ENCODE data around the gene FANCC.
"Not testable (repeated sequence)": the region's sequence is repeated elsewhere in the genome, so short reads cannot be mapped to it uniquely, and the experiment has no call there.

FANCC gene

DNA sequence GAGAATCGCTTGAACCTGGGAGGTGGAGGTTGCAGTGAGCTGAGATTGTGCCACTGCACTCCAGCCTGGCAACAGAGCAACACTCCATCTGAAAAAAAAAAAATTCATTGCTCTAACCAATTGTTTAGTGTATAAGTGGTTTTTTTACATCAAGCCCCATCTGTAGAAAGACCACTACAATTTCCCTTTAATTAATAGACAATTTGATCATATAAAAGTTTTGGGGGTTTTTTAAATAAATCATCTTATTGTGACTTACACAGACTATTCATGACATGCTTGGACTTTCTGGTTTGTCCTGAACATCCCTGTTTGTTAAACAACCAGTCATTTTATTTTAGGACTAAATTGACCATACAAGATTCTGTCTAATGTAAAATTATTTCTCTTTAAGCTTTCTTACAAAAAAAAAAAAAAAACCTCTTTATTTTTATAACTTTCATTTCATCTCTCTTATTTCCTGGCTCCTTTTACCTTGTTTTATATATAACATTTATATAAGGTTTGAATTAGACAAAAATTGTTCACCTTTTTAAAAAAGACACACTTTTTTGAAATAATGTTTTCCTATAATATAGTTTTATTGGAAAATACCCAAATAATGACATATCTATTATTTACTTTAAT, 9.8 kb upstream of the FANCC start:
- FAIRE-seq: peak; percentile 72

- FAIRE-seq: no peak
Measured at GRCh38 chr9:95325221-95325620, 7.7 kb upstream of the FANCC start.

GRCh38 chr9:95317893-95318211, 343 bp upstream of the FANCC start:
- no peak for FAIRE-seq

- peak; percentile 3 for FAIRE-seq
Measured at GRCh38 chr9:95316794-95317118, 753 bp downstream of the FANCC start.

- FAIRE-seq: no peak
Measured at GRCh38 chr9:95316274-95316673, 1.2 kb downstream of the FANCC start.

DNA sequence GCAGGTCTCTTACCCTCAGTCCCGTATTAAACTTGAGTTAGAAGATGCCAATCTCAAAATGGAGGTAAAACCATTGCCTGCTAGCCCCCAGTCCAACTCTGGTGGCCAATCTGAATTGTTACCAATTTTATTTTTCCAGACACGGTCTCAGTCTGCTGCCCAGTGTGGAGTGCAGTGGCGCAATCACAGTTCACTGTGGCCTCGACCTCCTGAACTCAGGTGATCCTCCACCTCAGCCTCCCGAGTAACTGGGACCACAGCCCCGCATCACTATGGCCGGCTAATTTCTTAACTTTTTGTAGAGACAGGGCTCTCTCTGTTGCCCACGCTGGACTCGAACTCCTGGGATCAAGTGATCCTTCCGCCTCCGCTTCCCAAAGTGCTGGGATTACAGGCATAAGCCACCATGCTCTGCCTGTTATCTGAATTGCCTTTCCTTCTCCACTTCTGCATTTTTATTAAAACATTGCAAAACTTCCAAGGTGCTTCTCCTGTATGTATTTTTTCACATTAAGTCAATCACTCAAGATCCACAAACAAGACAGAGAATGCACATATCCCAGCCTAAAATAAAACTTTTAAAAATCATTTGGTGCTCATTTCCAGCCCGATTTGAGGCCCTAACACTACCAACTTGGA, 2.3 kb downstream of the FANCC start:
- FAIRE-seq: no peak

GRCh38 chr9:95313010-95313498, 4.5 kb downstream of the FANCC start:
- peak; percentile 6 for FAIRE-seq

GRCh38 chr9:95311961-95312360, 5.5 kb downstream of the FANCC start:
- FAIRE-seq: no peak

DNA sequence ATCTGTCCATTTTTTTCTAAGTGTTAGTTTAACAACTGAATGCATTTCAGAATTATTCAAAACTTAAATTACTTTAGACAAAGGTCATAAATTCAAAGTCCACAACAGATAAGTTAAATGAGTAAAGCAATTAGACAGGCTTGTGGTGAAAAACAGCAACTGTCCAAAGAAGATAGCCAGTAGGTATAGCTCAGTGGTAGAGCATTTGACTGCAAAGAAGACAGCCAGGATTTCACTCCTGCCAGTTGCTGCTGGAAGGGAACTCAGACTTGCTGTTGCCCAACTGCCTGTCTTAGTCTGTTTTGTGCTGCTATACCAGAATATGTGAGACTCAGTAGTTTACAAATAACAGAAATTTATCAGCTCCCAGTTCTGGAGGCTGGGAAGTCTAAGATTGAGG, 10.0 kb downstream of the FANCC start:
- FAIRE-seq: no peak

- no peak for FAIRE-seq
Measured at GRCh38 chr9:95306819-95307218, 10.7 kb downstream of the FANCC start.

- no peak for FAIRE-seq
Measured at GRCh38 chr9:95305770-95306492, 11.6 kb downstream of the FANCC start.

DNA sequence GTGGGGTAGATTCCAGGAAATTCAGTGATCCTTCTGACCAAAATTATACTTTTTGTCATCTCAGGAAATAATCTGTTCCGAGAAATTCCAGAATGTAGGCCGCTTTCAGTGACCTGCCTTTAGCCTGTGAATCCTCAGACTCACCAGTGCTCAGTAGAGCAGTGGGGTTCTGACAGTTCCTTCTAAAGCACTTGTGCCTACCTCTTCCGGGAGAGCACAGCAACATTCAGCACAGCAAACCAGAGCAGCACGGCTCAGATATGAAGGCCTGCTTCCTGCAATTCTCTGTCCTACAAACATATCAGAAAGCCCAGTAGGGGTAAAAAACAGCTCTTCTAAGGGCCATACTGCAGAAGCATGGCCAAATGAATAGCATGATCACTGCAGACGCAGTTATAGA, 15.0 kb downstream of the FANCC start:
- FAIRE-seq: no peak

DNA sequence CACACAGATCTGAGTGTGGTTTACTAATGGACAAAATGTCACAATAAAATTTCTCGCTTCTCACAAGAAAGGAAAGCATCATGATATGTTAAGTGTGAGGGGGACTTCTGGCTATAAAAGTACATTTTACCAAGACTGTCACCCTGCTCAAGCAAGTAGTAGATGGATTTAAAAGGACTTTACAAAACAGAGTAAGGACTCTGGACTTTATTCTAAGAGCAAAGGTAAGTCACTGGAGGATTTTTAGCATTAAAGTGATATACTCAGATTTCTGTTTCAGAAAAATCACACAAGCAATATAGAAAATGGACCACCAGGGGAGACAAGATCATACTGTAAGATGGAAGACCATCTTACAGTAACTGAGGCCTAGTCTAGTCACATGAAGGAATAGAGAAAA, 19.7 kb downstream of the FANCC start:
- FAIRE-seq: no peak

GRCh38 chr9:95297316-95297715, 20.2 kb downstream of the FANCC start:
- FAIRE-seq: no peak

- no peak for FAIRE-seq
Measured at GRCh38 chr9:95296761-95297160, 20.7 kb downstream of the FANCC start.

- not testable (repeated sequence) for FAIRE-seq
Measured at GRCh38 chr9:95293296-95293695, 24.2 kb downstream of the FANCC start.

DNA sequence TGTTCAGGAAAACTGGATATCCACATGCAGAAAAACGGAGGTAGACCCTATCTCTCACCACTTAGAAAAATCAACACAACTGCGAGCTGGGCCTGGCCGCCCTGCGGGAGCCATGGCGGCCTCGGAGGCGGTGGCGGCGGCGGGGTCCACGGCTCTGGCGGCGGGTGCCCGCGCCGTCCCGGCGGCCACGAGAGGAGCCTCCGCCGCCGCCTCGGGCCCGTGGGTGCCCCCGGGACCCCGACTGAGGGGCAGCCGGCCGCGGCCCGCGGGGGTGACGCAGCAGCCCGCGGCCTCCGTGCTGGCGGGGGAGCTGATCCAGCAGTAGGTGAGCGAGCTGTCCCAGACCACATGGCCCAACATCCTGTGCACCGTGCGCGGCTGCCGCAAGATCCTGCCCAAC, 25.3 kb downstream of the FANCC start:
- no peak for FAIRE-seq

- peak; percentile 31 for FAIRE-seq
Measured at GRCh38 chr9:95286151-95286550, 31.4 kb downstream of the FANCC start.

GRCh38 chr9:95285307-95285706, 32.2 kb downstream of the FANCC start:
- no peak for FAIRE-seq

GRCh38 chr9:95284162-95285080, 33.1 kb downstream of the FANCC start:
- no peak for FAIRE-seq

- FAIRE-seq: no peak
Measured at GRCh38 chr9:95283673-95284072, 33.8 kb downstream of the FANCC start.

- no peak for FAIRE-seq
Measured at GRCh38 chr9:95282332-95282731, 35.2 kb downstream of the FANCC start.

DNA sequence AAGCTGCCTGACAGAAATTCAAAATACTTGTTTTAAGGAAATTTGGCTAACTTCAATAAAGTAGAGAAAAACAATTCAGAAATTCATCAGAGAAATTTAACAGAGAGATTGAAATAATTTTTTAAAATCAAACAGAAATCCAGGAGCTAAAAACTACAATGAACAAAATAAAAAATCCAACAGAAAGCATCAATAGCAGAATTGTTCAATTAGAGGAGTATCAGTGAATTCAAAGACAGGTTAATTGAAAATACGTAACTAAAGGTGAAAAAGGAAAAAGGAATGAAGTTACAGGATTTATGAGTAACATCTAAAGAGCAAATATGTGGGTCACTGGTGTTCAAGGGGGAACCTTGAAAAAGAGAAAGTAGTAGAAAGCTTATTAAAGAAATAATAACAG, 36.8 kb downstream of the FANCC start:
- FAIRE-seq: peak; percentile 69

Data from G401.6 (cell line).